B cell (primary cell): Measurements from ENCODE around the gene NINJ2. TPM values are rescaled to one million over a fixed set of nuclear protein-coding genes. Genes with fewer than 3 reads are reported as not detected.

Source experiments
- ATAC-seq: fragments of 200-7000 bp; cut with Tn5 transposase; one replicate; pipeline ENCODE4 v1.10.0; 2021; ENCODE audit warnings: low read depth, mild to moderate bottlenecking, moderate number of reproducible peaks, moderate library complexity
- CTCF ChIA-PET: fragments of 350-600 bp; sonication (Branson Sonifier 250); formaldehyde crosslinking; loops from one replicate; lab custom pipeline; 2021; ENCODE audit warnings: antibody characterized with exemption, inconsistent platforms; lab: Charles Lee
- POLR2A ChIA-PET: fragments of 350-600 bp; sonication (Branson Sonifier 250); formaldehyde crosslinking; loops from one replicate; lab custom pipeline; 2021; ENCODE audit warnings: antibody characterized with exemption; lab: Charles Lee
- DNase-seq: peaks from one replicate; pipeline ENCODE4 v3.0.0; 2013
- H2AFZ ChIP-seq: 2 replicates; pipeline ENCODE4 v1.6.1; 2012; ENCODE audit warnings: mild to moderate bottlenecking, low read depth, low read length; ENCODE audit not compliant: insufficient read depth, poor library complexity, severe bottlenecking
- H3K27ac ChIP-seq, 2 donors: 1 replicate in 1 of 2; 2 replicates in 1 of 2; pipeline ENCODE4 v1.5.1; 2012 to 2013; ENCODE audit warnings: low read length in 2 of 2, mild to moderate bottlenecking in 2 of 2, moderate library complexity in 1 of 2
- H3K27me3 ChIP-seq, 4 experiments: fragments of 200-600 bp in 1 of 4; sonication (generic) in 1 of 4; replicated peaks in 1 of 4; 1 replicate in 2 of 4; 2 replicates in 2 of 4; pipeline versions ENCODE4 v1.6.1 to v1.7.0; 2013 to 2016; ENCODE audit warnings: low read length in 3 of 4, mild to moderate bottlenecking in 2 of 4, mixed read lengths in 1 of 4, moderate library complexity in 1 of 4; ENCODE audit not compliant: insufficient read depth in 4 of 4, control insufficient read depth in 3 of 4; ENCODE audit errors: control extremely low read depth in 1 of 4
- H3K36me3 ChIP-seq, 2 experiments: replicated peaks in 1 of 2; 1 replicate in 1 of 2; 2 replicates in 1 of 2; pipeline versions ENCODE4 v1.6.1 to v1.7.1; 2013; ENCODE audit warnings: low read length in 1 of 2; ENCODE audit not compliant: insufficient read depth in 2 of 2, control insufficient read depth in 1 of 2; ENCODE audit errors: control extremely low read depth in 1 of 2, extremely low read depth in 1 of 2
- H3K4me1 ChIP-seq, 2 donors: fragments of 200-600 bp in 1 of 2; sonication (generic) in 1 of 2; 1 replicate in 1 of 2; 2 replicates in 1 of 2; pipeline versions ENCODE4 v1.5.1 to v1.6.1; 2013 to 2017; ENCODE audit warnings: low read length in 2 of 2; ENCODE audit not compliant: control insufficient read depth in 2 of 2, insufficient read depth in 2 of 2
- H3K4me2 ChIP-seq: replicated peaks from 2 replicates; pipeline ENCODE3; 2012; ENCODE audit warnings: mild to moderate bottlenecking, low read depth, low read length; ENCODE audit not compliant: poor library complexity, severe bottlenecking
- H3K4me3 ChIP-seq, 5 experiments: fragments of 200-600 bp in 1 of 5; sonication (generic) in 1 of 5; 1 replicate in 3 of 5; 2 replicates in 2 of 5; pipeline versions ENCODE4 v1.5.1 to v1.7.0; 2011 to 2016; ENCODE audit warnings: low read length in 4 of 5, mild to moderate bottlenecking in 4 of 5, low read depth in 2 of 5, control low read depth in 1 of 5, moderate library complexity in 1 of 5; ENCODE audit not compliant: insufficient read depth in 1 of 5; ENCODE audit errors: control extremely low read depth in 1 of 5, extremely low read depth in 1 of 5
- H3K79me2 ChIP-seq: fragments of 200-600 bp; sonication (generic); one replicate; pipeline ENCODE4 v1.6.0; 2016; ENCODE audit warnings: low read length; ENCODE audit not compliant: control insufficient read depth, insufficient read depth
- H3K9ac ChIP-seq: fragments of 200-600 bp; sonication (generic); 2 replicates; pipeline ENCODE4 v1.6.1; 2017; ENCODE audit warnings: mild to moderate bottlenecking, low read length, moderate library complexity
- H3K9me3 ChIP-seq, 3 donors: one replicate each; pipeline versions ENCODE4 v1.6.1 to v1.7.1; 2013; ENCODE audit warnings: low read length in 2 of 3; ENCODE audit not compliant: control insufficient read depth in 2 of 3, insufficient read depth in 1 of 3; ENCODE audit errors: control extremely low read depth in 1 of 3
- H4K20me1 ChIP-seq: 2 replicates; pipeline ENCODE4 v1.6.0; 2012; ENCODE audit warnings: mild to moderate bottlenecking, low read length; ENCODE audit not compliant: insufficient read depth, control insufficient read depth, poor library complexity, severe bottlenecking
- H3K27ac Mint-ChIP-seq: one replicate; pipeline ENCODE4 v1.8.0; 2021; ENCODE audit warnings: mixed read lengths
- H3K27me3 Mint-ChIP-seq: one replicate; pipeline ENCODE4 v1.8.0; 2021; ENCODE audit warnings: mixed read lengths
- H3K4me1 Mint-ChIP-seq: one replicate; pipeline ENCODE4 v1.8.0; 2021; ENCODE audit warnings: mixed read lengths
- H3K4me3 Mint-ChIP-seq: one replicate; pipeline ENCODE4 v1.8.0; 2021; ENCODE audit warnings: mixed read lengths
- H3K9me3 Mint-ChIP-seq: one replicate; pipeline ENCODE4 v1.8.0; 2022; ENCODE audit warnings: mixed read lengths; ENCODE audit not compliant: insufficient read depth
- CTCF ChIP-seq: fragments of 200-600 bp; IDR thresholded peaks from one replicate; pipeline ENCODE4 v1.8.0; 2022; ENCODE audit warnings: antibody characterized with exemption, mild to moderate bottlenecking
- EZH2 ChIP-seq: IDR thresholded peaks from 2 replicates; pipeline ENCODE4 v1.6.1; 2012; ENCODE audit warnings: borderline replicate concordance, low read depth, mild to moderate bottlenecking, moderate library complexity, low read length; ENCODE audit not compliant: insufficient read depth, poor library complexity, severe bottlenecking
- WGBS: methylation state at CpG from one replicate; pipeline ENCODE4 v1.1.5; 2013; ENCODE audit warnings: missing lambda C conversion rate; ENCODE audit not compliant: insufficient coverage; 5-methylcytosine and 5-hydroxymethylcytosine counted together
- intact Hi-C: fragments of 100-400 bp; cut with micrococcal nuclease; formaldehyde crosslinking; loops from one replicate; pipeline ENCODE4 v1.10.0; 2022
- polyA plus RNA-seq: library from polyadenylated mRNA; depleted of rRNA; stranded (reverse); fragments of >200 nt; gene quantifications from 2 replicates; pipeline ENCODE4 v1.2.3, GENCODE V29; 2012
- total RNA-seq, 2 donors: library from RNA; stranded (reverse); fragments of 120-200 nt in 1 of 2; gene quantifications; 1 replicate in 1 of 2; 2 replicates in 1 of 2; pipeline versions ENCODE4 v1.2.3 to v1.2.4, GENCODE V29; 2013 to 2022

NINJ2 gene
- total and polyA plus RNA-seq, 2 donors (not counting 1 experiment from before 2014, with no cell fraction given): 2.9 to 10.2 TPM

- Mint-ChIP-seq H3K27me3 (peaks cover 46% of the 10 kb centered on the region), H3K4me3 (no peak overlapping the region), H3K27ac (no peak overlapping the region), H3K9me3 (no peaks in the 10 kb centered on the region), H3K4me1 (peaks cover 3% of the 10 kb centered on the region)
- ChIA-PET CTCF (interaction anchor here (0.7 to 1.2 kb wide), 4 partner anchors 12 to 106 kb away, joined by 3 to 4 read pairs (median 3); no protein-coding TSS in a partner anchor), POLR2A (no interaction called here)
- H2AFZ ChIP-seq: no peak overlapping the region
- H4K20me1 ChIP-seq: no peaks in the 10 kb centered on the region
- 78% methylated on average over 12 of the region's 13 CpGs for WGBS
- ATAC-seq (no peak), DNase-seq (no peak)
- H3K4me1 ChIP-seq: peaks cover 8 to 10% of the 10 kb centered on the region in 2 donors
- peaks cover 0 to 7% (median 0%) of the 10 kb centered on the region in 3 donors for H3K9me3 ChIP-seq
- H3K27ac ChIP-seq: no peak overlapping the region
- no peak overlapping the region for H3K9ac ChIP-seq
- TF ChIP-seq EZH2 (no peak), CTCF (no peak)
- H3K79me2 ChIP-seq: no peaks in the 10 kb centered on the region
- intact Hi-C loops: loop anchor here (1.0 kb wide), 1 partner anchor 106 kb away; no protein-coding TSS in a partner anchor
- H3K4me2 ChIP-seq: no peak overlapping the region
- H3K36me3 ChIP-seq: no peaks in the 10 kb centered on the region
- H3K27me3 ChIP-seq: peaks cover 0 to 34% (median 3%) of the 10 kb centered on the region in 4 experiments
- H3K4me3 ChIP-seq: no peak overlapping the region
Observed at GRCh38 chr12:547883-548470, 115.3 kb downstream of the NINJ2 start.
